Measurements from ENCODE around the gene ITGB1BP1.
"Not testable (repeated sequence)": the region's sequence is repeated elsewhere in the genome, so short reads cannot be mapped to it uniquely, and the experiment has no call there.

Gene ITGB1BP1

GRCh38 chr2:9398881-9399780, 24.2 kb downstream of the ITGB1BP1 start:
- no peak for DNase-seq

- not testable (repeated sequence) for DNase-seq
Measured at GRCh38 chr2:9398251-9398650, 25.1 kb downstream of the ITGB1BP1 start.

DNA sequence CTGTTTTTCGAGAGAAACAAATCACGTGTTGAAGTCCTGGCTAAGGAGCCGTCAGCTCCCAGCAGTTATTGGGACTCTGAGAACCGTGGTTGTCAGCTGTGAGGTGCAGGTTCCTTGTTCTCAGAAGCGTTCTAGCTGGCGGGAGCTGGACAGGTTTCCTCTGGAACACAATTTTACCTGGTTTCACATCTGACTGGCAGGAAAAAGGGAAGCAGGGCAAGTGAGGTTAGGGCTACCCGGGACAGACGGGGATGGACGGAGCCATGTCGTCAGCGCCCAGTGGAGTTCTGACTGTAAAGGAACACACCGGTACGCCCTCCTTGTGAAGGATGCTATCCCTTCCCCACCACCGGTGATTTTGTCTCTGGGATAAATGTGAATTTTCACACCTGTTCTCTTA, 26.1 kb downstream of the ITGB1BP1 start:
- DNase-seq = no peak

DNA sequence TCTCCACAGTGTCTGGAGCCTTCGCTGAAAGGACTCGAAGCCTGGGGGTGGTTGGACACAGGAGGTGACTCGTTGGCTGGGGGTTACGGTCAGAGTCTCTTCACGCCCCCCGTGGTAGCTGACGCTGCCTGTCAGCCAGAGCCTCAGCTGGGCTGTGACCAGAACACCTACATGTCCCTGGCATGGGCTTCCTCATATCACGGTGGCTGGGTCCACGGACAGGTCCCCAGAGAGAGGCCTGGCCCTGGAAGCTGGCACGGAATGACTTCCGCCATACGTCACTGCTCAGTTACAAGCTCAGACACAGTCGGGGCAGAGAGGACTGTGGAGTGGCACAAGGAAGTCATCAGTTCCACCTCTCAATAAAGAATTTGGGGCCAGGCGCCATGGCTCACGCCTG, 28.5 kb downstream of the ITGB1BP1 start:
- no peak for DNase-seq

GRCh38 chr2:9392898-9393765, 30.2 kb downstream of the ITGB1BP1 start:
- no peak for DNase-seq

GRCh38 chr2:9391961-9392720, 31.2 kb downstream of the ITGB1BP1 start:
- DNase-seq = no peak

DNA sequence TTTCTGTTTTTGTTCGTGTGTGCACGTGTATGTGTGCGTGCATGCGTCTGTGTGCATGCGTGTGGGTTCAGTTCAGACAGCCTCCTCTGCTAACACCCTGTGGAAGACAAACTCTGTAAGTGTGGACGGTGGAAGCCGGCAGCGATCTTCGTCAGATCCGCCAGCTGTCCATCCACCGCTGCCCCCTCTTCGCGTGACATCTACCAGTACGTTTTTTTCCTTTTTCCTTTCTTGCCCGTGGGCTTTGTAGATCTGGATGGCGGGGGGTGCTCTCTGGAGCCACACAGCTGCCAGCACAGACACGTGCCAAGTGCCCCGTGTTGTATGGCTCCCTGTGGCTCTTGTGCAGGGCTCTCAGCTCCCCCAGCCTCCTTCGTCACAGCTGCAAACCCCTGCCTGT, 32.3 kb downstream of the ITGB1BP1 start:
- no peak for DNase-seq

DNA sequence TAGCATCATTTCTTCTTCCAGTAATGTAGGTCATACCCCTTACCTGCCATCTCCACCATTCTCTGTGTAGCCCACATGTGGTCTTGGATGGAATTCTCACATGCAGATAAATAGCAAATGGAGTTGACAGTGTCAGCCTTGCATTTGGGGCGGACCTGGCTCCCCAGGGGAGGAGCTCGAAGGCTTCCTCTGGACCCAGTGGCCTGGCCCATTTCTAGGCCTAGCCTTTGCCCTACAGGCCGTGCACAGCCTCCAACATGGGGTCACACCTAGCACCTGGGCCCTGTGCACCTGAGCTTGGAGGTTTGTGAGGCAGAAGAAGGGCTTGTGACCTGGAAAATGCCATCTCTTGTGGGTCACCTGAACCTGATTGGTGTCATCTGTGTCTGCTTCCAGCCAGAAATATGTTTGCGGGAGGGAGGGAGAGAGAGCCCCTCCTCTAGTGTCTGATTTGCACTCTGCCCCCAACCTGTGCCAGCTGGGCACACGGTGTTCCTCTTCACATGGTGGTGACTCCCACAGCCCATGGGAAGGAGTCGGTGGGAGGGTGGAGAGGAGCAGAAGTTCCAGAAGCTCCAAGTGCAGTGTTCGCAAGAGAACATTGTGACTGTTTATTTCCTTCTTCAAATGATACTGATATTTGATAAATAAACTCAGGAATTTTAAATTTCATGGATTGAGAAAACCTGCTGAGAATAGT, 33.0 kb downstream of the ITGB1BP1 start:
- no peak for DNase-seq

DNA sequence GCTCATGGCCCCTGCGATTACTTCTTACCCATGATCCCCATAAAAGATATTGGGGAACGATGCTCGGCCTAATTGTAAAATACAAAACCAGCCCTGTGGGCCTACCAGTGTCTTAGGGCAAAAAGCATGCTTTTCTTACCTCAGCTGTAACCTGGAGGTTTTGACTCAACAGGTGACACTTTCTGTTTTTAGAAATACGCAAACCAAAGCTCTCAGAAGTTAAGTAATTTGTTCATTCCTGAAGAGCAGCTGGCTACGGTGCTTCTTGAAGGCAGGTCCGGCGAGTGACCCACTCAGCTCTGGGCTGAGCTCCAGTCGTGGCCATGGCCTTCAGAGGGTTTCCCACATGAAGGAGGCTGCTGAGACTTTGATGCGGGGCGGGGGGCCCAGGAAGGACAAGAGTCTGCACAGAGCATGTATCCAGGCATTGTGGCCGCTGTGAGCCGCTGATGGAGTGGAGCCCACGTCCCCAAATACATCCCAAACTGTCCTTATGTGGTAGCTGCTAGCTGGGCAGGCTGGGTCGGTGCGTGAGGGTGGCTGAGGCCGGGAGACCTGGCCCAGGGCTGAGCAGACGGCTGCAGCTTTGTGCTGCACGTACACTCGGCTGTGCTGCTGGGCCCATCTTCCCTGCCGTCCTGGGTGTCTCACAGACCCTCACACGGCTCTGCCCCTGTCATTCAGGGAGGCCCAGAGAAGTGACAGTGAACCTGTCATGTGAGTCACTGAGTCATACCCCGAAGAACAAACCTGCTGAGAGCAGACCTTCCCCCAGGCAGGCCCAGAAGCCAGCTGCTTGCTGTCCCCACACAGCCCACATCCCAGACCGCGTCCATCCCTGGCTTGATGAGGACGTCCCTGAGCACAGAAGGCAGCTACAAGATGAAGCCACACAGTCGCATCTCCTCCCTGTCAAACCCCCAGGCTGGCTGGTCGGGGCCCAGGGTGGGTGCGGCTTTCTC, 34.1 kb downstream of the ITGB1BP1 start:
- no peak for DNase-seq

- DNase-seq = no peak
Measured at GRCh38 chr2:9388199-9388681, 35.1 kb downstream of the ITGB1BP1 start.

DNA sequence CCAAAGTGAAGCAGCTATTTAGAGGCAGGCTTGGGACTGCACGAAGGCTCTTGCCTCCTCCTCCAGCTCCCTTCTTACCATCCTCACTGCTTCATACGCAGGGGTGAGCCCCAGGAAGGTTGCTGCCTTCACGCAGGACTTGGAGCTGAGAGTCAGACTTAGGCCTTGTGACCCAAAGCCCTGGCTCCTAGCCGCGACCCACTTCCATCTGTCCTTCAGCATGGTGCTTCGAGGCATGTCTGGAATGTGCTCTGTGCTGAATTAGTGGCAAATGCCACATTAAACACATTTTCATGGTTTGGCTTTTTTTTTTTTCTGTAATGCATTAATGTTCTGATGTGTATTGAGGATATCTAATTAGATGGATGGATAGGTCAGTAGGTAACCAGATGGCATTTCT, 37.5 kb downstream of the ITGB1BP1 start:
- no peak for DNase-seq

DNA sequence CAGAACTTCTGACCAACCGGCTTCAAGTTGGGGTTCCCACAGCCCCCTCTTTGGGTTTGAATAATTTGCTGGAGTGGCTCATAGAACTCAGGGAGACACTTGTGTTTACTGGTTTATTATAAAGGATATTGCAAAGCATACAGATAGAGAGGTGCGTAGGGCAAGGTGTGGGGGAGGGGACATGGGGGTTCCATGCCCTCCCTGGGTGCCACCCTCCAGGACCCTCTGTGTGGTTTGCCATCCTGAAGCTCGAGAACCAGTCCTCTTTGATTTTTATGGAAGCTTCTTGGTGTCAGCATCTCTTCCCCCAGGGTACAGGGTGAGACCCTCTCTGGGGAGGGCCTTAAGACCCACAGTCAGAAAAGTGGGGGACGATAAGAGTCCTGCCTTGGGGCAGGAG, 38.8 kb downstream of the ITGB1BP1 start:
- DNase-seq = no peak

- DNase-seq = no peak
Measured at GRCh38 chr2:9382604-9383235, 40.6 kb downstream of the ITGB1BP1 start.

DNA sequence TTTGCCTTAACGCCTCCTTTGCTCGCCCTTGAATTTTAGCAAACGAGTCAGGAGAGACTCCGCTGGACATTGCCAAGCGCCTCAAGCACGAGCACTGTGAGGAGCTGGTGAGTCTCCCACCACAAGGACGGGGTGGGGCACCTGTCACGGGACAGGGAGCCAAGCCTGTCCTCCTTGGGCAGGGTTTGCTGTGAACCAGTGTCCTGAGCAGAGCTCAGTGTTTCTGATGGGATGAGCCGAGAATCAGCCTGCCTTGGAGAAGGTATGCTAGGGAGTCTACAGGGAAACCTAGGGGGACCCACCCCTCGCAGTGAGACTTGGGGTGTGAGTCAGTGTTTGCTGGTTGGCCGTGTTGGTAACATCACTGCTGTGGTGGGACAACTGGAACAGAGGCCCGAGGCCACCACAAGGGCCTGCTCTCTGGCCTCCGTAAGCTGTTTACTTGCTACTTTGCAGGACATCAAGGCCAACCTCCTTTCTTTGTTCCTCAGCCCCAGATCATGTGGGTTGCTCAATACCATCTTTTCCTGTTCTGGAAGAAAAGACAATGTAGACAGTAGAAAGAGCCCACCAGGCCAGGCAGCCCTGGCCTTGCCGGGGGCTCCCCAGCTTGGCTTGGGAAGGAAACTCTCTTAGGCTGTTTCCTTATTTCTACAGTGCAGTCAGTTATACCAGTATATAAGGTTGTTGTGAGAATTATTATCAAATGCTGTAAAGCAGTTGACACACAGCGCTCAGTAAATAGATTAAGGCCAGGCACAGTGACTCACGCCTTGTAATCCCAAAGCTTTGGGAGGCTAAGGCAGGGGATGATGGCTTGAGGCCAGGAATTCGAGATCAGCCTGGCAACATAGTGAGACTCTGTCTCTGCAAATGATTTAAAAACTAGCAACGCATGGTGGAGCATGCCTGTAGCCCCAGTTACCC, 42.4 kb downstream of the ITGB1BP1 start:
- no peak for DNase-seq

- DNase-seq = no peak
Measured at GRCh38 chr2:9379391-9379755, 44.0 kb downstream of the ITGB1BP1 start.

DNA sequence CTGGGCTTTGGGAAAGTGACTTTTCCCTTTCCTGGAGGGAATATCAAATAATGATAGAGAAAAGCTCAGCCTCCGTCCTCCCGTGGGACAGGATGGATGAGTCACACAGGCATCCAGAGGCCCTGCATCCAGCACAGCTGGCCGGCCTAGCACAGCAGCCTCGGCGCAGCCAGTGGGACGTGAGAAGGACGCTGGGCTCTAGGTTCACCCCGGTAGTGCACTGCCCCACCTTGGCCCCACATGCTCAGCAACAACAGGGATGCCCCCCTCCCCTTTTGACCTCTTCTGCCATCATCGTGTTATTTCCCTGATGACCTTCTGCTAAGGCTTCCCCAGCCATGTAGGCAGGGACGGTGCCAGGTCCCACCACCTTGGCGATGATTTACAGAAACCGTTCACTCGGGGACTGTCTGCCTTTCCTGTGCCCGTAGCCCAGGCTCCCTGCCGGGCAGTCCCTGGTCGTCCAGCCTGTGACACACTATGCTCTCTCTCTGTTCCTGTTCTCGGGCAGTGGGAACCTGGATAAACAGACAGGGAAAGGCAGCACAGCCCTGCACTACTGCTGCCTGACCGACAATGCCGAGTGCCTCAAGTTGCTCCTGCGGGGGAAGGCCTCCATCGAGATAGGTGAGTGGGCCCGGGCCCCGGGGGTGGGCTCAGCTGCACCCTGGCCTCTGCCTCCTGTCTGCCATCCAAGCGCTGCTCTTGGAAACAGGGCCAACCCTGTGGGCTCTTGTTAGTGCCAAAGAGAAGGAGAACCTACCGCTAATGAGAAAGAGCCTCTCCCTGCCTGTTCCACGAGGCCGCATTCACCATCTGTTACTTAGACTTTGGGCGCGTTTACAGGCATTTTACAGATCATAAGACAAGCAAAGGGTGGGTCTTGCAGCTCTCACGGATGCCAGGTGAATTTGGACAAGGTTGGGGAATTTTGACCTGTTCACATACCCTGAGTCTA, 44.6 kb downstream of the ITGB1BP1 start:
- DNase-seq = no peak

- no peak for DNase-seq
Measured at GRCh38 chr2:9377461-9378097, 45.7 kb downstream of the ITGB1BP1 start.

Data from stimulated activated CD4-positive, alpha-beta T cell treated with anti-CD3 and anti-CD28 coated beads, Interleukin-12 subunit alpha, Interleukin-12 subunit beta, amount 100 ng/mL, for 4 hours (primary cell).